OCI-LY1 (cell line): ENCODE results near the gene SLC26A11.

Experiments used
- H2AFZ ChIP-seq: fragments of 200-600 bp; sonication (generic), shearing (Covaris generic); 2 replicates; pipeline ENCODE4 v1.6.0; 2014; ENCODE audit warnings: antibody characterized with exemption, mild to moderate bottlenecking, low read length
- H3F3A ChIP-seq: fragments of 200-600 bp; sonication (generic), shearing (Covaris generic); 2 replicates; pipeline ENCODE4 v1.6.0; 2014; ENCODE audit warnings: mild to moderate bottlenecking, antibody characterized with exemption, low read length, moderate library complexity; ENCODE audit not compliant: insufficient read depth
- H3K27ac ChIP-seq: fragments of 200-600 bp; sonication (generic); 2 replicates; pipeline ENCODE4 v1.5.1; 2014; ENCODE audit warnings: low read length, mixed run types, mild to moderate bottlenecking, low read depth; ENCODE audit not compliant: poor library complexity, severe bottlenecking
- H3K27me3 ChIP-seq: fragments of 200-600 bp; sonication (generic); 2 replicates; pipeline ENCODE4 v1.6.0; 2014; ENCODE audit warnings: antibody characterized with exemption, mild to moderate bottlenecking, low read length, moderate library complexity; ENCODE audit not compliant: insufficient read depth
- H3K36me3 ChIP-seq: fragments of 200-600 bp; sonication (generic); 2 replicates; pipeline ENCODE4 v1.6.1; 2014; ENCODE audit warnings: mild to moderate bottlenecking, antibody characterized with exemption, low read length, moderate library complexity, mixed read lengths; ENCODE audit not compliant: insufficient read depth
- H3K4me1 ChIP-seq: fragments of 200-600 bp; sonication (generic); 2 replicates; pipeline ENCODE4 v1.5.1; 2014; ENCODE audit warnings: mild to moderate bottlenecking, low read length, moderate library complexity; ENCODE audit not compliant: insufficient read depth, severe bottlenecking
- H3K4me2 ChIP-seq: fragments of 200-600 bp; sonication (generic), shearing (Covaris generic); 2 replicates; pipeline ENCODE4 v1.6.1; 2014; ENCODE audit warnings: low read length
- H3K4me3 ChIP-seq: fragments of 200-600 bp; sonication (generic); 2 replicates; pipeline ENCODE4 v1.5.1; 2014; ENCODE audit warnings: low read length, low read depth, mild to moderate bottlenecking, mixed read lengths; ENCODE audit not compliant: poor library complexity, severe bottlenecking
- H3K79me2 ChIP-seq: fragments of 200-600 bp; shearing (Covaris generic); 2 replicates; pipeline ENCODE4 v1.6.1; 2016; ENCODE audit warnings: mixed run types, low read length, mixed read lengths; ENCODE audit not compliant: insufficient read depth
- H3K9ac ChIP-seq: fragments of 200-600 bp; sonication (generic), shearing (Covaris generic); 2 replicates; pipeline ENCODE4 v1.6.1; 2014; ENCODE audit warnings: mild to moderate bottlenecking, low read length, mixed read lengths
- H3K9me2 ChIP-seq: fragments of 200-600 bp; sonication (generic), shearing (Covaris generic); 2 replicates; pipeline ENCODE4 v1.6.1; 2014; ENCODE audit warnings: low read depth, mild to moderate bottlenecking, low read length, mixed read lengths
- H3K9me3 ChIP-seq: fragments of 200-600 bp; shearing (Covaris generic); 2 replicates; pipeline ENCODE4 v1.6.1; 2014; ENCODE audit warnings: low read length, mixed read lengths
- H4K20me1 ChIP-seq: fragments of 200-600 bp; sonication (generic), shearing (Covaris generic); 2 replicates; pipeline ENCODE4 v1.6.0; 2016; ENCODE audit warnings: mild to moderate bottlenecking, low read length; ENCODE audit not compliant: insufficient read depth
- CTCF ChIP-seq: fragments of 200-600 bp; sonication (generic), shearing (Covaris generic); IDR thresholded peaks from 2 replicates; pipeline ENCODE4 v1.5.1; 2017; ENCODE audit warnings: mild to moderate bottlenecking, antibody characterized with exemption, low read length, moderate library complexity, mixed read lengths
- EZH2 ChIP-seq: fragments of 200-600 bp; sonication (generic), shearing (Covaris generic); IDR thresholded peaks from 2 replicates; pipeline ENCODE4 v1.8.0; 2017; ENCODE audit warnings: borderline replicate concordance, mixed run types, mild to moderate bottlenecking, antibody characterized with exemption, low read length, moderate library complexity, mixed read lengths

Gene SLC26A11

DNA sequence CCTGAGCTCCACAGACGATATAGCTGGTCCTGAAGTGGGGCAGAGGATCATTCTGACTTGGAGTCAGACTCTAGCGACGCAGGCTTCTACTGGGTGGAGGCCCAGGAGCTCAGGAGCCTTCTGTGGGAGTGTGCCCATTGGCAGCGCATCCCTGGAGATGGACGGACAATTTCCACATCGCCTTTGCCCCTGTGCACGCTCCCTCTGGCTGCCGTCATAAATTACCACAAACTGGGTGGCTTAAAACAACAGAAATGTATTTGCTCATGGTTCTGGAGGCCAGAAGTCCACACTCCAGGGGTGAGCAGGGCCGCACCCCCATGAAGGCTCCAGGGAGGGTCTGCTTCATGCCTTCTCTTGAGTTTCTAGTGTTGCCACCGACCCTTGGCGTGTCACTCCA is 43.5 kb upstream of the SLC26A11 start:
- no peaks in the 10 kb centered on the region for H3K4me1 ChIP-seq
- TF ChIP-seq EZH2 (no peak), CTCF (no peak)
- no peaks in the 10 kb centered on the region for H3F3A ChIP-seq
- no peak overlapping the region for H3K9ac ChIP-seq
- H4K20me1 ChIP-seq, result no peaks in the 10 kb centered on the region
- H3K27ac ChIP-seq, result no peak overlapping the region
- H2AFZ ChIP-seq, result no peak overlapping the region
- H3K36me3 ChIP-seq, result no peaks in the 10 kb centered on the region
- H3K9me2 ChIP-seq, result no peaks in the 10 kb centered on the region
- H3K4me3 ChIP-seq, result no peak overlapping the region
- H3K9me3 ChIP-seq, result no peaks in the 10 kb centered on the region
- no peak overlapping the region for H3K4me2 ChIP-seq
- H3K79me2 ChIP-seq, result no peaks in the 10 kb centered on the region
- H3K27me3 ChIP-seq, result peaks cover 6% of the 10 kb centered on the region; the same call in 1 of the 2 replicates

GRCh38 chr17:80177986-80178595 is 42.1 kb upstream of the SLC26A11 start:
- Histone ChIP-seq H3K9me2 (no peaks in the 10 kb centered on the region), H2AFZ (no peak overlapping the region), H3K9me3 (no peaks in the 10 kb centered on the region), H3K36me3 (no peaks in the 10 kb centered on the region), H3K79me2 (no peaks in the 10 kb centered on the region), H3K4me2 (no peak overlapping the region), H3K27ac (no peak overlapping the region), H3K4me1 (no peaks in the 10 kb centered on the region), H3K9ac (no peak overlapping the region), H3K27me3 (peaks cover 15% of the 10 kb centered on the region), H3F3A (no peaks in the 10 kb centered on the region), H3K4me3 (no peak overlapping the region), H4K20me1 (no peaks in the 10 kb centered on the region)
- TF ChIP-seq EZH2 (no peak), CTCF (no peak)

- Histone ChIP-seq H3K27ac (no peak overlapping the region), H2AFZ (no peak overlapping the region), H3K79me2 (no peaks in the 10 kb centered on the region), H3K36me3 (no peaks in the 10 kb centered on the region), H3K4me3 (no peak overlapping the region), H3F3A (no peaks in the 10 kb centered on the region), H3K9me3 (no peaks in the 10 kb centered on the region), H3K4me1 (no peaks in the 10 kb centered on the region), H4K20me1 (no peaks in the 10 kb centered on the region), H3K27me3 (peaks cover 16% of the 10 kb centered on the region), H3K9ac (no peak overlapping the region), H3K9me2 (no peaks in the 10 kb centered on the region), H3K4me2 (no peak overlapping the region)
- TF ChIP-seq EZH2 (no peak), CTCF (no peak)
These were observed 40.0 kb upstream of the SLC26A11 start for GRCh38 chr17:80180192-80180591.
